B cell (primary cell): Measurements from ENCODE around the gene CEP85L. TPM values are rescaled to one million over a fixed set of nuclear protein-coding genes. Genes with fewer than 3 reads are reported as not detected.

Experiments
- ATAC-seq: fragments of 200-7000 bp; cut with Tn5 transposase; one replicate; pipeline ENCODE4 v1.10.0; 2021; ENCODE audit warnings: low read depth, mild to moderate bottlenecking, moderate number of reproducible peaks, moderate library complexity
- CTCF ChIA-PET: fragments of 350-600 bp; sonication (Branson Sonifier 250); formaldehyde crosslinking; loops from one replicate; lab custom pipeline; 2021; ENCODE audit warnings: antibody characterized with exemption, inconsistent platforms; lab: Charles Lee
- POLR2A ChIA-PET: fragments of 350-600 bp; sonication (Branson Sonifier 250); formaldehyde crosslinking; loops from one replicate; lab custom pipeline; 2021; ENCODE audit warnings: antibody characterized with exemption; lab: Charles Lee
- DNase-seq: peaks from one replicate; pipeline ENCODE4 v3.0.0; 2013
- H2AFZ ChIP-seq: 2 replicates; pipeline ENCODE4 v1.6.1; 2012; ENCODE audit warnings: mild to moderate bottlenecking, low read depth, low read length; ENCODE audit not compliant: insufficient read depth, poor library complexity, severe bottlenecking
- H3K27ac ChIP-seq, 2 donors: 1 replicate in 1 of 2; 2 replicates in 1 of 2; pipeline ENCODE4 v1.5.1; 2012 to 2013; ENCODE audit warnings: low read length in 2 of 2, mild to moderate bottlenecking in 2 of 2, moderate library complexity in 1 of 2
- H3K27me3 ChIP-seq, 4 experiments: fragments of 200-600 bp in 1 of 4; sonication (generic) in 1 of 4; replicated peaks in 1 of 4; 1 replicate in 2 of 4; 2 replicates in 2 of 4; pipeline versions ENCODE4 v1.6.1 to v1.7.0; 2013 to 2016; ENCODE audit warnings: low read length in 3 of 4, mild to moderate bottlenecking in 2 of 4, mixed read lengths in 1 of 4, moderate library complexity in 1 of 4; ENCODE audit not compliant: insufficient read depth in 4 of 4, control insufficient read depth in 3 of 4; ENCODE audit errors: control extremely low read depth in 1 of 4
- H3K36me3 ChIP-seq, 2 experiments: replicated peaks in 1 of 2; 1 replicate in 1 of 2; 2 replicates in 1 of 2; pipeline versions ENCODE4 v1.6.1 to v1.7.1; 2013; ENCODE audit warnings: low read length in 1 of 2; ENCODE audit not compliant: insufficient read depth in 2 of 2, control insufficient read depth in 1 of 2; ENCODE audit errors: control extremely low read depth in 1 of 2, extremely low read depth in 1 of 2
- H3K4me1 ChIP-seq, 2 donors: fragments of 200-600 bp in 1 of 2; sonication (generic) in 1 of 2; 1 replicate in 1 of 2; 2 replicates in 1 of 2; pipeline versions ENCODE4 v1.5.1 to v1.6.1; 2013 to 2017; ENCODE audit warnings: low read length in 2 of 2; ENCODE audit not compliant: control insufficient read depth in 2 of 2, insufficient read depth in 2 of 2
- H3K4me2 ChIP-seq: replicated peaks from 2 replicates; pipeline ENCODE3; 2012; ENCODE audit warnings: mild to moderate bottlenecking, low read depth, low read length; ENCODE audit not compliant: poor library complexity, severe bottlenecking
- H3K4me3 ChIP-seq, 5 experiments: fragments of 200-600 bp in 1 of 5; sonication (generic) in 1 of 5; 1 replicate in 3 of 5; 2 replicates in 2 of 5; pipeline versions ENCODE4 v1.5.1 to v1.7.0; 2011 to 2016; ENCODE audit warnings: low read length in 4 of 5, mild to moderate bottlenecking in 4 of 5, low read depth in 2 of 5, control low read depth in 1 of 5, moderate library complexity in 1 of 5; ENCODE audit not compliant: insufficient read depth in 1 of 5; ENCODE audit errors: control extremely low read depth in 1 of 5, extremely low read depth in 1 of 5
- H3K79me2 ChIP-seq: fragments of 200-600 bp; sonication (generic); one replicate; pipeline ENCODE4 v1.6.0; 2016; ENCODE audit warnings: low read length; ENCODE audit not compliant: control insufficient read depth, insufficient read depth
- H3K9ac ChIP-seq: fragments of 200-600 bp; sonication (generic); 2 replicates; pipeline ENCODE4 v1.6.1; 2017; ENCODE audit warnings: mild to moderate bottlenecking, low read length, moderate library complexity
- H3K9me3 ChIP-seq, 3 donors: one replicate each; pipeline versions ENCODE4 v1.6.1 to v1.7.1; 2013; ENCODE audit warnings: low read length in 2 of 3; ENCODE audit not compliant: control insufficient read depth in 2 of 3, insufficient read depth in 1 of 3; ENCODE audit errors: control extremely low read depth in 1 of 3
- H4K20me1 ChIP-seq: 2 replicates; pipeline ENCODE4 v1.6.0; 2012; ENCODE audit warnings: mild to moderate bottlenecking, low read length; ENCODE audit not compliant: insufficient read depth, control insufficient read depth, poor library complexity, severe bottlenecking
- H3K27ac Mint-ChIP-seq: one replicate; pipeline ENCODE4 v1.8.0; 2021; ENCODE audit warnings: mixed read lengths
- H3K27me3 Mint-ChIP-seq: one replicate; pipeline ENCODE4 v1.8.0; 2021; ENCODE audit warnings: mixed read lengths
- H3K4me1 Mint-ChIP-seq: one replicate; pipeline ENCODE4 v1.8.0; 2021; ENCODE audit warnings: mixed read lengths
- H3K4me3 Mint-ChIP-seq: one replicate; pipeline ENCODE4 v1.8.0; 2021; ENCODE audit warnings: mixed read lengths
- H3K9me3 Mint-ChIP-seq: one replicate; pipeline ENCODE4 v1.8.0; 2022; ENCODE audit warnings: mixed read lengths; ENCODE audit not compliant: insufficient read depth
- CTCF ChIP-seq: fragments of 200-600 bp; IDR thresholded peaks from one replicate; pipeline ENCODE4 v1.8.0; 2022; ENCODE audit warnings: antibody characterized with exemption, mild to moderate bottlenecking
- EZH2 ChIP-seq: IDR thresholded peaks from 2 replicates; pipeline ENCODE4 v1.6.1; 2012; ENCODE audit warnings: borderline replicate concordance, low read depth, mild to moderate bottlenecking, moderate library complexity, low read length; ENCODE audit not compliant: insufficient read depth, poor library complexity, severe bottlenecking
- WGBS: methylation state at CpG from one replicate; pipeline ENCODE4 v1.1.5; 2013; ENCODE audit warnings: missing lambda C conversion rate; ENCODE audit not compliant: insufficient coverage; 5-methylcytosine and 5-hydroxymethylcytosine counted together
- intact Hi-C: fragments of 100-400 bp; cut with micrococcal nuclease; formaldehyde crosslinking; loops from one replicate; pipeline ENCODE4 v1.10.0; 2022
- polyA plus RNA-seq: library from polyadenylated mRNA; depleted of rRNA; stranded (reverse); fragments of >200 nt; gene quantifications from 2 replicates; pipeline ENCODE4 v1.2.3, GENCODE V29; 2012
- total RNA-seq, 2 donors: library from RNA; stranded (reverse); fragments of 120-200 nt in 1 of 2; gene quantifications; 1 replicate in 1 of 2; 2 replicates in 1 of 2; pipeline versions ENCODE4 v1.2.3 to v1.2.4, GENCODE V29; 2013 to 2022

Gene CEP85L
- total and polyA plus RNA-seq, 2 donors (not counting 1 experiment from before 2014, with no cell fraction given), result 7.6 to 32.1 TPM

GRCh38 chr6:118558464-118559217, 92.8 kb downstream of the CEP85L start:
- Histone ChIP-seq H3K4me2 (no peak overlapping the region), H3K4me1 (peaks cover 0 to 5% of the 10 kb centered on the region in 2 donors), H3K4me3 (no peak overlapping the region), H3K79me2 (peaks cover 7% of the 10 kb centered on the region), H3K27ac (no peak overlapping the region), H3K9ac (no peak overlapping the region), H3K36me3 (no peaks in the 10 kb centered on the region), H3K27me3 (no peaks in the 10 kb centered on the region), H3K9me3 (no peaks in the 10 kb centered on the region), H4K20me1 (no peaks in the 10 kb centered on the region), H2AFZ (no peak overlapping the region)
- DNase-seq, result no peak
- H3K27ac Mint-ChIP-seq, result no peak overlapping the region
- no peak overlapping the region for H3K4me3 Mint-ChIP-seq
- POLR2A ChIA-PET, result interaction anchor here (0.8 kb wide), 1 partner anchor 601 kb away, joined by 6 read pairs; no protein-coding TSS in a partner anchor
- no peak for TF ChIP-seq EZH2
- TF ChIP-seq CTCF, result no peak
- peaks cover 10% of the 10 kb centered on the region for H3K4me1 Mint-ChIP-seq
- intact Hi-C loops, result no loop called here
- no peak for ATAC-seq
- CTCF ChIA-PET, result interaction anchor here (0.7 kb wide), 1 partner anchor 180 kb away, joined by 3 read pairs; no protein-coding TSS in a partner anchor
- 18% methylated on average over 3 of the region's 6 CpGs for WGBS
- no peaks in the 10 kb centered on the region for H3K9me3 Mint-ChIP-seq
- no peaks in the 10 kb centered on the region for H3K27me3 Mint-ChIP-seq

GRCh38 chr6:118554698-118555097, 96.7 kb downstream of the CEP85L start:
- CTCF ChIA-PET, result no interaction called here
- TF ChIP-seq CTCF (no peak), EZH2 (no peak)
- no peak overlapping the region for H3K27ac Mint-ChIP-seq

More at GRCh38 chr6:118554698-118555097, 96.7 kb downstream of the CEP85L start:
- no peak overlapping the region for H2AFZ ChIP-seq
- H3K27me3 ChIP-seq, result no peaks in the 10 kb centered on the region
- intact Hi-C loops, result no loop called here
- H3K4me3 Mint-ChIP-seq, result no peak overlapping the region
- H3K27me3 Mint-ChIP-seq, result no peaks in the 10 kb centered on the region
- DNase-seq (no peak), ATAC-seq (no peak)
- peaks cover 10% of the 10 kb centered on the region for H3K4me1 Mint-ChIP-seq
- no peaks in the 10 kb centered on the region for H3K9me3 ChIP-seq
- no peak overlapping the region for H3K9ac ChIP-seq
- no peak overlapping the region for H3K4me2 ChIP-seq
- no peaks in the 10 kb centered on the region for H4K20me1 ChIP-seq
- WGBS, result no CpG with 5 or more reads among the region's 1 CpG
- POLR2A ChIA-PET, result no interaction called here
- H3K4me1 ChIP-seq, result peaks cover 0 to 5% of the 10 kb centered on the region in 2 donors
- no peaks in the 10 kb centered on the region for H3K9me3 Mint-ChIP-seq
- no peak overlapping the region for H3K27ac ChIP-seq
- no peaks in the 10 kb centered on the region for H3K36me3 ChIP-seq
- no peaks in the 10 kb centered on the region for H3K79me2 ChIP-seq
- H3K4me3 ChIP-seq, result no peak overlapping the region
